Fibroblast of lung (primary cell): ENCODE data around the gene NR3C2.

Source experiments
- EZH2 ChIP-seq: IDR thresholded peaks from 2 replicates; pipeline ENCODE4 v1.5.1; 2012; ENCODE audit warnings: low read length, control low read depth, mild to moderate bottlenecking; ENCODE audit errors: missing control alignments
- TF ChIP-seq, protein P1 (sequence below), 2 donors: IDR thresholded peaks in 1 of 2; conservative IDR thresholded peaks in 1 of 2; 1 replicate in 1 of 2; 2 replicates in 1 of 2; pipeline ENCODE4 v1.5.1; 2011 to 2012; ENCODE audit warnings: low read length in 2 of 2, control low read depth in 1 of 2, inconsistent platforms in 1 of 2, low read depth in 1 of 2, mild to moderate bottlenecking in 1 of 2

DNA sequence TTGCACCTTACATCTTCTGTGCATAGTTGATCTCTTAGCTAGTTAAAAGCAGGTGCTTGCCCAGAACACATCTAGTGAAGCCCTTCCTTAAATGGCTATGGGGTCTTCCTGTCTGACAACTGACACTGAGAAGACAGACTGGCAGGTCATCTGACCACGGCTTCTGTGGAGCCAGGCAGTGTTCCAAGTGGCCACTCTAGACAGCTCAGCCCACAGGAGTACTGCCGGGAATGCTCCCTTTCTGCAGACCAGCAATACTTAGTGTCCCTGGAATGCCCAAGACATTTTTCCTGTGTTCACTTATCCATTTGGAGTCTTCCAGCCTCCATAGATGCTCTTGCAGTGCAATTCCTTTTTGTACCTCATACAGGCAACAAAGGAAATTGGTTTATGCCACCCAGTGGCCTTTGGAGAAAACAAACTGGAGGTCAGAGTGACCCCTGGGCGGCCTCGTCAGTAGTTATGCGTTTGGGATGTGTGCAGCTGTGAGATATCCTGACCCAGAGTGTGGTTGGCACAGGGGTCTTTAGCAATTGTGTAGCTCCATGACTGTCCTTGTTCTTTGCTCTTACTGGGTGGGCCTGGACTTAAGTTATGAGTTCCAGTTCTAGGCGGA lies 374.8 kb downstream of the NR3C2 start:
- TF ChIP-seq, protein P1, sequence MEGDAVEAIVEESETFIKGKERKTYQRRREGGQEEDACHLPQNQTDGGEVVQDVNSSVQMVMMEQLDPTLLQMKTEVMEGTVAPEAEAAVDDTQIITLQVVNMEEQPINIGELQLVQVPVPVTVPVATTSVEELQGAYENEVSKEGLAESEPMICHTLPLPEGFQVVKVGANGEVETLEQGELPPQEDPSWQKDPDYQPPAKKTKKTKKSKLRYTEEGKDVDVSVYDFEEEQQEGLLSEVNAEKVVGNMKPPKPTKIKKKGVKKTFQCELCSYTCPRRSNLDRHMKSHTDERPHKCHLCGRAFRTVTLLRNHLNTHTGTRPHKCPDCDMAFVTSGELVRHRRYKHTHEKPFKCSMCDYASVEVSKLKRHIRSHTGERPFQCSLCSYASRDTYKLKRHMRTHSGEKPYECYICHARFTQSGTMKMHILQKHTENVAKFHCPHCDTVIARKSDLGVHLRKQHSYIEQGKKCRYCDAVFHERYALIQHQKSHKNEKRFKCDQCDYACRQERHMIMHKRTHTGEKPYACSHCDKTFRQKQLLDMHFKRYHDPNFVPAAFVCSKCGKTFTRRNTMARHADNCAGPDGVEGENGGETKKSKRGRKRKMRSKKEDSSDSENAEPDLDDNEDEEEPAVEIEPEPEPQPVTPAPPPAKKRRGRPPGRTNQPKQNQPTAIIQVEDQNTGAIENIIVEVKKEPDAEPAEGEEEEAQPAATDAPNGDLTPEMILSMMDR (conservative IDR thresholded peaks at IDR 0.05 in 1 of 2, IDR thresholded peaks at IDR 0.05 in 1 of 2; ENCODE audit: low read depth in 1 of 2, low read length in 2 of 2), result no peak
- no peak for TF ChIP-seq EZH2
